IMR-90 (cell line): Measurements from ENCODE around the gene AGGF1. TPM values are rescaled to one million over a fixed set of nuclear protein-coding genes. Genes with fewer than 3 reads are reported as not detected.

Source experiments
- ATAC-seq: fragments of 200-7000 bp; cut with Tn5 transposase; 2 replicates; pipeline ENCODE4 v1.9.1; 2020; ENCODE audit warnings: low read depth, mild to moderate bottlenecking, moderate library complexity
- BruUV-seq: library from RNA; stranded (reverse); fragments of 400-500 nt; replicated peaks from 2 replicates; lab custom pipeline; 2021; lab: Mats Ljungman, UMichigan
- CTCF ChIA-PET: fragments of 300-600 bp; formaldehyde crosslinking; extraction: SDS; loops from one replicate; lab custom pipeline; 2021; ENCODE audit warnings: antibody characterized with exemption; lab: Yijun Ruan, JAX
- POLR2A ChIA-PET: fragments of 300-600 bp; sonication (Branson Sonifier 250); formaldehyde crosslinking; loops from one replicate; lab custom pipeline; 2022; ENCODE audit warnings: antibody characterized with exemption; ENCODE audit not compliant: unreplicated experiment; lab: Charles Lee
- DNase-seq: peaks from one replicate; pipeline ENCODE4 v3.0.0; 2013
- H2AFZ ChIP-seq: replicated peaks from 2 replicates; pipeline ENCODE3; 2013; ENCODE audit warnings: low read length, mild to moderate bottlenecking; ENCODE audit not compliant: poor library complexity
- H2AK5ac ChIP-seq: 2 replicates; pipeline ENCODE4 v1.6.1; 2013; ENCODE audit warnings: low read depth, low read length, inconsistent platforms
- H2AK9ac ChIP-seq: replicated peaks from 2 replicates; pipeline ENCODE3; 2013; ENCODE audit warnings: mild to moderate bottlenecking, low read depth, low read length, moderate library complexity; ENCODE audit not compliant: poor library complexity
- H2BK120ac ChIP-seq: 2 replicates; pipeline ENCODE4 v1.6.1; 2013; ENCODE audit warnings: low read depth, low read length, inconsistent platforms
- H2BK15ac ChIP-seq: 3 replicates; pipeline ENCODE4 v1.6.1; 2013; ENCODE audit warnings: low read depth, low read length, inconsistent platforms
- H2BK20ac ChIP-seq: 2 replicates; pipeline ENCODE4 v1.6.1; 2013; ENCODE audit warnings: low read depth, mild to moderate bottlenecking, inconsistent platforms, low read length, moderate library complexity
- H2BK5ac ChIP-seq: 2 replicates; pipeline ENCODE4 v1.6.1; 2013; ENCODE audit warnings: mild to moderate bottlenecking, low read depth, low read length, inconsistent platforms; ENCODE audit not compliant: poor library complexity, severe bottlenecking
- H3K14ac ChIP-seq: replicated peaks from 2 replicates; pipeline ENCODE4 v1.6.1; 2013; ENCODE audit warnings: low read depth, low read length, inconsistent platforms
- H3K18ac ChIP-seq: 2 replicates; pipeline ENCODE4 v1.6.1; 2013; ENCODE audit warnings: low read depth, low read length, control low read depth
- H3K23ac ChIP-seq: 2 replicates; pipeline ENCODE4 v1.6.1; 2013; ENCODE audit warnings: low read depth, low read length, inconsistent platforms
- H3K27ac ChIP-seq: 2 replicates; pipeline ENCODE4 v1.5.1; 2013; ENCODE audit warnings: mild to moderate bottlenecking, control low read depth, low read length; ENCODE audit not compliant: insufficient read depth
- H3K27me3 ChIP-seq: 2 replicates; pipeline ENCODE4 v1.6.1; 2013; ENCODE audit warnings: low read length; ENCODE audit not compliant: control insufficient read depth, insufficient read depth
- H3K36me3 ChIP-seq: 2 replicates; pipeline ENCODE4 v1.6.1; 2013; ENCODE audit warnings: low read length, mixed read lengths; ENCODE audit not compliant: control insufficient read depth, insufficient read depth
- H3K4ac ChIP-seq: 2 replicates; pipeline ENCODE4 v1.6.1; 2013; ENCODE audit warnings: low read depth, low read length, inconsistent platforms
- H3K4me1 ChIP-seq: 2 replicates; pipeline ENCODE4 v1.6.1; 2013; ENCODE audit warnings: low read length, mixed read lengths; ENCODE audit not compliant: control insufficient read depth, insufficient read depth
- H3K4me2 ChIP-seq: 2 replicates; pipeline ENCODE4 v1.6.1; 2013; ENCODE audit warnings: low read depth, mild to moderate bottlenecking, control low read depth, low read length, moderate library complexity
- H3K4me3 ChIP-seq: 2 replicates; pipeline ENCODE4 v1.5.1; 2013; ENCODE audit warnings: low read depth, mild to moderate bottlenecking, control low read depth, low read length, moderate library complexity; ENCODE audit not compliant: insufficient read depth
- H3K56ac ChIP-seq: 2 replicates; pipeline ENCODE4 v1.6.1; 2013; ENCODE audit warnings: low read length, inconsistent platforms; ENCODE audit not compliant: insufficient read depth; ENCODE audit errors: extremely low read depth
- H3K79me1 ChIP-seq, 2 experiments: 2 replicates each; pipeline ENCODE4 v1.6.1; 2013; ENCODE audit warnings: low read length in 2 of 2, inconsistent platforms in 1 of 2, low read depth in 1 of 2
- H3K9ac ChIP-seq: 2 replicates; pipeline ENCODE4 v1.6.1; 2013; ENCODE audit warnings: low read depth, low read length, control low read depth
- H3K9me1 ChIP-seq: 2 replicates; pipeline ENCODE4 v1.6.1; 2013; ENCODE audit warnings: low read length, inconsistent platforms; ENCODE audit not compliant: insufficient read depth
- H3K9me3 ChIP-seq: 2 replicates; pipeline ENCODE4 v1.6.1; 2013; ENCODE audit warnings: low read length; ENCODE audit not compliant: control insufficient read depth, insufficient read depth
- H4K20me1 ChIP-seq: 2 replicates; pipeline ENCODE4 v1.6.1; 2013; ENCODE audit warnings: low read length, inconsistent platforms; ENCODE audit not compliant: insufficient read depth
- H4K5ac ChIP-seq: 2 replicates; pipeline ENCODE4 v1.6.1; 2013; ENCODE audit warnings: mild to moderate bottlenecking, low read depth, low read length, control low read depth
- H4K8ac ChIP-seq, 2 experiments: 2 replicates each; pipeline ENCODE4 v1.6.1; 2013; ENCODE audit warnings: low read depth in 2 of 2, low read length in 2 of 2, control low read depth in 1 of 2, inconsistent platforms in 1 of 2
- H4K91ac ChIP-seq: 2 replicates; pipeline ENCODE4 v1.6.1; 2013; ENCODE audit warnings: low read depth, low read length, inconsistent platforms; ENCODE audit not compliant: insufficient read depth
- BHLHE40 ChIP-seq: fragments of 150-350 bp; IDR thresholded peaks from 2 replicates; pipeline ENCODE4 v1.6.1; 2016; ENCODE audit warnings: mild to moderate bottlenecking, low read depth, low read length
- CHD1 ChIP-seq: IDR thresholded peaks from 2 replicates; pipeline ENCODE4 v1.6.1; 2012; ENCODE audit warnings: low read depth, low read length, improper control_type of control experiment
- CTCF ChIP-seq: conservative IDR thresholded peaks from 2 replicates; pipeline ENCODE4 v1.5.1; 2012; ENCODE audit warnings: mild to moderate bottlenecking, low read depth, low read length, improper control_type of control experiment
- FOS ChIP-seq: fragments of 150-350 bp; IDR thresholded peaks from 2 replicates; pipeline ENCODE4 v1.6.1; 2016; ENCODE audit warnings: low read depth, low read length
- MAFK ChIP-seq: IDR thresholded peaks from 2 replicates; pipeline ENCODE4 v1.6.1; 2012; ENCODE audit warnings: low read depth, low read length, improper control_type of control experiment
- POLR2A ChIP-seq: IDR thresholded peaks from 2 replicates; pipeline ENCODE4 v1.6.1; 2012; ENCODE audit warnings: mild to moderate bottlenecking, low read depth, low read length
- RAD21 ChIP-seq: IDR thresholded peaks from 2 replicates; pipeline ENCODE4 v1.6.1; 2012; ENCODE audit warnings: low read length, improper control_type of control experiment
- RCOR1 ChIP-seq: IDR thresholded peaks from 2 replicates; pipeline ENCODE4 v1.6.1; 2012; ENCODE audit warnings: mild to moderate bottlenecking, low read length, improper control_type of control experiment; ENCODE audit not compliant: insufficient replicate concordance
- RFX5 ChIP-seq: IDR thresholded peaks from 2 replicates; pipeline ENCODE4 v1.8.0; 2012; ENCODE audit warnings: low read depth, mild to moderate bottlenecking, low read length, moderate library complexity
- USF2 ChIP-seq: fragments of 150-350 bp; IDR thresholded peaks from 2 replicates; pipeline ENCODE4 v1.6.1; 2017; ENCODE audit warnings: mild to moderate bottlenecking, antibody characterized with exemption, low read length, low read depth
- WGBS, 2 experiments: methylation state at CpG; one replicate each; pipeline versions ENCODE4 v1.1.5 to v1.1.7; 2013; ENCODE audit warnings: missing lambda C conversion rate in 2 of 2; ENCODE audit not compliant: insufficient read length in 1 of 2; ENCODE audit errors: extremely low coverage in 2 of 2; 5-methylcytosine and 5-hydroxymethylcytosine counted together
- dilution Hi-C: fragments of 300-500 bp; cut with HindIII; formaldehyde crosslinking; loops from one replicate; pipeline ENCODE4 v1.14.3; 2018; ENCODE audit warnings: low sequenced_read_pairs; ENCODE audit not compliant: unreplicated experiment
- in situ Hi-C: fragments of 300-500 bp; cut with MboI; formaldehyde crosslinking; loops from 3 replicates; pipeline ENCODE4 v1.14.3; 2019; ENCODE audit warnings: low sequenced_read_pairs, inconsistent platforms, mixed read lengths
- intact Hi-C: fragments of 100-400 bp; cut with micrococcal nuclease; formaldehyde crosslinking; loops from 2 replicates; pipeline ENCODE4 v1.10.0; 2022
- polyA plus RNA-seq, 3 experiments: library from polyadenylated mRNA; depleted of rRNA; stranded (reverse); fragments of >200 nt; gene quantifications; 2 replicates each; pipeline ENCODE4 v1.2.3, GENCODE V29; 2012; ENCODE audit warnings: low replicate concordance in 1 of 3
- total RNA-seq: library from RNA; depleted of rRNA; stranded (reverse); fragments of >200 nt; gene quantifications from 2 replicates; pipeline ENCODE4 v1.2.3, GENCODE V29; 2012

Gene AGGF1
- total and polyA plus RNA-seq, 2 of the 4 experiments (the other 2 are of a cell fraction), result 7.3 to 8.4 TPM

GRCh38 chr5:76983468-76983867 lies 46.7 kb upstream of the AGGF1 start:
- Histone ChIP-seq H3K4me2 (no peak overlapping the region), H3K79me1 (no peaks in the 10 kb centered on the region), H2BK20ac (no peak overlapping the region), H4K8ac (no peak overlapping the region), H2BK120ac (no peak overlapping the region), H3K27ac (no peak overlapping the region), H2BK15ac (no peak overlapping the region), H3K23ac (no peak overlapping the region), H4K91ac (no peak overlapping the region), H3K14ac (no peak overlapping the region), H3K9ac (no peak overlapping the region), H2AK9ac (no peak overlapping the region), H4K20me1 (no peaks in the 10 kb centered on the region), H2BK5ac (no peak overlapping the region), H3K27me3 (no peaks in the 10 kb centered on the region; the same call in 1 of the 2 replicates), H3K4ac (no peak overlapping the region), H3K18ac (no peak overlapping the region), H3K4me1 (no peaks in the 10 kb centered on the region), H2AK5ac (no peak overlapping the region), H2AFZ (no peak overlapping the region), H3K36me3 (no peaks in the 10 kb centered on the region), H3K56ac (no peak overlapping the region), H3K9me3 (no peaks in the 10 kb centered on the region), H3K4me3 (no peak overlapping the region), H3K9me1 (no peaks in the 10 kb centered on the region), H4K5ac (no peak overlapping the region)
- dilution Hi-C loops, result no loop called here
- CTCF ChIA-PET, result no interaction called here
- DNase-seq (no peak), ATAC-seq (no peak)
- WGBS, 2 experiments, result no CpG with 5 or more reads among the region's 3 CpGs
- intact Hi-C loops, result no loop called here
- POLR2A ChIA-PET, result no interaction called here
- in situ Hi-C loops, result no loop called here
- no TSS peak for BruUV-seq
- TF ChIP-seq POLR2A (no peak), RCOR1 (no peak), FOS (no peak), USF2 (no peak), RFX5 (no peak), MAFK (no peak), CHD1 (no peak), RAD21 (no peak), BHLHE40 (no peak), CTCF (no peak)
